ENCODE results near the gene TRERF1.
"Not testable (repeated sequence)": the region's sequence is repeated elsewhere in the genome, so short reads cannot be mapped to it uniquely, and the experiment has no call there.

Gene TRERF1

GRCh38 chr6:42338744-42339222 lies 112.9 kb downstream of the TRERF1 start:
- H3K36me3 ChIP-seq (ENCODE audit: control insufficient read depth, insufficient read depth, low read length) = peaks cover 4% of the 10 kb centered on the region
- no peak overlapping the region for H3K9ac ChIP-seq (ENCODE audit: low read depth, low read length)
- H3K4me3 ChIP-seq (ENCODE audit: low read depth, low read length) = no peak overlapping the region
- H3K9me3 ChIP-seq (ENCODE audit: control insufficient read depth, insufficient read depth, low read length) = no peaks in the 10 kb centered on the region
- H3K27me3 ChIP-seq (ENCODE audit: control insufficient read depth, insufficient read depth, low read length) = no peaks in the 10 kb centered on the region
- no peaks in the 10 kb centered on the region for H3K4me1 ChIP-seq (ENCODE audit: control insufficient read depth, insufficient read depth, low read length)

DNA sequence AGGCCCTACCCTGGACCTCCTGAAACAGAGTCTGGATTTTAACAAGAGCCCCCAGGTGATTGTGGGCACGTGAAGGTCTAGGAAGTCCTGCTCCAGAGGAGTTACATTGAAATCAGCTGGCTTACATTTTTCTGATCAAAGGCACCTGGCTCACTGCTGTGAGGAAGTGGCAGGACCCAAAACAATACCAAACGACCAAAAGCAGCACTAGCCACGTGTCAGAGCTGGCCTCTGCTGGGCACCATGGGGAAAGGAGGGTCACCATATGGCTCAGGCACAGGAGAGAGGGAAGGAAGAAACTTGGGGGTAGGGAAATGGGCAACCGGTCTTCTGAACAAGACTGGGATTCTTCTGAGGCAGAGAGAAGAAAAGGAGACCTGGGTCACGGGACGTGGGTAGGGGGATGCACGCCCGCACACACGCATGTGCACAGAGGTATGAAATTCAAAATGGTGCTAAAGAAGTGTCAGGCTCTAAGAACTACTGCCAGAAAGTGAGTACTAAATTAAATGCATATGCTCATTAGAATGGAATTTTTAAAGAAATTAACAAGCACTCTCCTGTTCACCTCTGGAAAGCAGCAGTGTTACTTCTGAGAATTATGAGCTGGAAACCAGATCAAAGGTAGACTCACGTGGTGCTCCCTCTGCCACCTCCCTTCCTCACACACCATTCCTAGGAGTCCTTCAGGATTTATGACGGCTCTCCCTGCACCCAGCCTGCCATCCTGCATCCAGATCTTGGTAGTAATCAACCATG lies 113.6 kb downstream of the TRERF1 start:
- no peaks in the 10 kb centered on the region for H3K4me1 ChIP-seq (ENCODE audit: control insufficient read depth, insufficient read depth, low read length)
- H3K9ac ChIP-seq (ENCODE audit: low read depth, low read length) = no peak overlapping the region
- peaks cover 4% of the 10 kb centered on the region for H3K36me3 ChIP-seq (ENCODE audit: control insufficient read depth, insufficient read depth, low read length)
- no peak overlapping the region for H3K4me3 ChIP-seq (ENCODE audit: low read depth, low read length)
- H3K27me3 ChIP-seq (ENCODE audit: control insufficient read depth, insufficient read depth, low read length) = no peaks in the 10 kb centered on the region
- H3K9me3 ChIP-seq (ENCODE audit: control insufficient read depth, insufficient read depth, low read length) = no peaks in the 10 kb centered on the region

- Histone ChIP-seq H3K27me3 (ENCODE audit: control insufficient read depth, insufficient read depth, low read length) (no peaks in the 10 kb centered on the region), H3K9ac (ENCODE audit: low read depth, low read length) (no peak overlapping the region), H3K4me1 (ENCODE audit: control insufficient read depth, insufficient read depth, low read length) (no peaks in the 10 kb centered on the region)
Observed at GRCh38 chr6:42336431-42336830, 115.3 kb downstream of the TRERF1 start.

GRCh38 chr6:42335896-42336295 lies 115.8 kb downstream of the TRERF1 start:
- Histone ChIP-seq H3K9ac (ENCODE audit: low read depth, low read length) (no peak overlapping the region), H3K27me3 (ENCODE audit: control insufficient read depth, insufficient read depth, low read length) (no peaks in the 10 kb centered on the region), H3K36me3 (ENCODE audit: control insufficient read depth, insufficient read depth, low read length) (peaks cover 4% of the 10 kb centered on the region), H3K4me3 (ENCODE audit: low read depth, low read length) (no peak overlapping the region), H3K4me1 (ENCODE audit: control insufficient read depth, insufficient read depth, low read length) (no peaks in the 10 kb centered on the region), H3K9me3 (ENCODE audit: control insufficient read depth, insufficient read depth, low read length) (no peaks in the 10 kb centered on the region)

More at GRCh38 chr6:42336431-42336830, 115.3 kb downstream of the TRERF1 start:
- H3K9me3 ChIP-seq (ENCODE audit: control insufficient read depth, insufficient read depth, low read length) = no peaks in the 10 kb centered on the region
- H3K36me3 ChIP-seq (ENCODE audit: control insufficient read depth, insufficient read depth, low read length) = peaks cover 4% of the 10 kb centered on the region
- no peak overlapping the region for H3K4me3 ChIP-seq (ENCODE audit: low read depth, low read length)

DNA sequence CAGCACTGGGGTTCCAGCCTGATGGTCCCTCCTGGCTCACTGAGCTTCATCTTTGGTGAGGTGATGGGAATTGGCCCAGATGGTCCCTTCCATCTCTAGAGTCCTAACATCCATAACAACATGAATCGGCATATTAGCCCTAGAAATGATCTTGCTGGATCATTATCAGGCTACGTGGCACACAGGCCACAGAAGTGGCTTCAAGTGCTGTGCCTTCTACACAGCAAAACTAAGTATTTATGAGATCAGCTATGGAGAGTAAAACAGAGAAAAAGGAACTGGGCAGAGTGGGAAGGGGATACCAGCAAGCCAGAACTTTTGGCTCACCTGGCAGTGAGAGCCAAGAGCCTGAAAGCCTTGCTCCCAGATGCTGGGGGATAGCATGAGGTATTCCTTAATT lies 116.9 kb downstream of the TRERF1 start:
- Histone ChIP-seq H3K36me3 (ENCODE audit: control insufficient read depth, insufficient read depth, low read length) (peaks cover 4% of the 10 kb centered on the region), H3K9me3 (ENCODE audit: control insufficient read depth, insufficient read depth, low read length) (no peaks in the 10 kb centered on the region), H3K4me3 (ENCODE audit: low read depth, low read length) (no peak overlapping the region), H3K9ac (ENCODE audit: low read depth, low read length) (no peak overlapping the region), H3K4me1 (ENCODE audit: control insufficient read depth, insufficient read depth, low read length) (no peaks in the 10 kb centered on the region), H3K27me3 (ENCODE audit: control insufficient read depth, insufficient read depth, low read length) (no peaks in the 10 kb centered on the region)

DNA sequence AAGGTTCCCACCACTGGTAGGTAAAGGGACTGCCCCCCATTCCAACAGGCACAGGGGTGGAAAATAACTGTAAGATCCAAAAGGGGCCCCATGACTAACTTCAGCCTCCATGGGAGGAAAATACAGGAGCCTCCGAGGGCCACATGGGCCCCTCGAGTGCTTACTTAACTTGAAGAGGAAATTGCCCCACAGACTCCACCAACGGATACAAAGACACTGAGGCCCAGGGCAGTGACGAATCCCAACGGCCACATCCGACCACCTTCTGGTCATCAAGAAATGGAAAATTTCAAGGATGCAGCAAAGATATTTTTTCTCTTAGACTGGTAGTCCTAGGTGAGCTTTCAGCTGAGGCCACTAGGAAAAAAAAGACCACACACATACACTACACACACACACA lies 118.1 kb downstream of the TRERF1 start:
- H3K27me3 ChIP-seq (ENCODE audit: control insufficient read depth, insufficient read depth, low read length) = no peaks in the 10 kb centered on the region
- no peak overlapping the region for H3K4me3 ChIP-seq (ENCODE audit: low read depth, low read length)
- H3K9me3 ChIP-seq (ENCODE audit: control insufficient read depth, insufficient read depth, low read length) = no peaks in the 10 kb centered on the region
- H3K36me3 ChIP-seq (ENCODE audit: control insufficient read depth, insufficient read depth, low read length) = peaks cover 4% of the 10 kb centered on the region
- H3K9ac ChIP-seq (ENCODE audit: low read depth, low read length) = no peak overlapping the region
- H3K4me1 ChIP-seq (ENCODE audit: control insufficient read depth, insufficient read depth, low read length) = no peaks in the 10 kb centered on the region

GRCh38 chr6:42332916-42333315 lies 118.8 kb downstream of the TRERF1 start:
- Histone ChIP-seq H3K9ac (ENCODE audit: low read depth, low read length) (no peak overlapping the region), H3K9me3 (ENCODE audit: control insufficient read depth, insufficient read depth, low read length) (no peaks in the 10 kb centered on the region), H3K4me3 (ENCODE audit: low read depth, low read length) (no peak overlapping the region)

GRCh38 chr6:42331019-42331418 lies 120.7 kb downstream of the TRERF1 start:
- Histone ChIP-seq H3K4me3 (ENCODE audit: low read depth, low read length) (no peak overlapping the region), H3K9me3 (ENCODE audit: control insufficient read depth, insufficient read depth, low read length) (no peaks in the 10 kb centered on the region), H3K27me3 (ENCODE audit: control insufficient read depth, insufficient read depth, low read length) (no peaks in the 10 kb centered on the region), H3K4me1 (ENCODE audit: control insufficient read depth, insufficient read depth, low read length) (no peaks in the 10 kb centered on the region), H3K9ac (ENCODE audit: low read depth, low read length) (no peak overlapping the region), H3K36me3 (ENCODE audit: control insufficient read depth, insufficient read depth, low read length) (peaks cover 7% of the 10 kb centered on the region)

More at GRCh38 chr6:42332916-42333315, 118.8 kb downstream of the TRERF1 start:
- Histone ChIP-seq H3K27me3 (ENCODE audit: control insufficient read depth, insufficient read depth, low read length) (no peaks in the 10 kb centered on the region), H3K36me3 (ENCODE audit: control insufficient read depth, insufficient read depth, low read length) (peaks cover 4% of the 10 kb centered on the region), H3K4me1 (ENCODE audit: control insufficient read depth, insufficient read depth, low read length) (no peaks in the 10 kb centered on the region)

DNA sequence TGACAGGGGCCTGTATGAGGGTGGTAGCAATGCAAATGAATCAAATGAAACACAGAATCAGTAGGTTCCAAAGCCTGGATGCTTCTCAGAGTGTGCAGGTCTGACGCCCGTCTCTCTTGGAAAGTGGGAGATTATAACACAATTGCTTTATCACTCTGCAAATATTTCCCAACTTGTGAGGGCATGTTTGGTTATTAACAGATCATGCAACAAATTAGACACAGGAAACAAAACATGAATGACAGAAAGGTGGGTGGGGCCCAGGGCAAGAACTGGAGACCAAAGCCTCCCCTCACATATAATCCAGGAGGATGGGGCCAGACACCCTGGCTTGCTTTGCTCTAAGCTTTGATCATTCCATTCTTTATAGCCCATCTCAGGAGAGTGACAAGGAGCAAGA lies 125.5 kb downstream of the TRERF1 start:
- Histone ChIP-seq H3K4me3 (ENCODE audit: low read depth, low read length) (no peak overlapping the region), H3K36me3 (ENCODE audit: control insufficient read depth, insufficient read depth, low read length) (peaks cover 3% of the 10 kb centered on the region), H3K4me1 (ENCODE audit: control insufficient read depth, insufficient read depth, low read length) (no peaks in the 10 kb centered on the region), H3K9ac (ENCODE audit: low read depth, low read length) (no peak overlapping the region), H3K27me3 (ENCODE audit: control insufficient read depth, insufficient read depth, low read length) (no peaks in the 10 kb centered on the region), H3K9me3 (ENCODE audit: control insufficient read depth, insufficient read depth, low read length) (no peaks in the 10 kb centered on the region)

- not testable (repeated sequence) for H3K9ac ChIP-seq (ENCODE audit: low read depth, low read length)
Observed at GRCh38 chr6:42324656-42325324, 126.9 kb downstream of the TRERF1 start.

DNA sequence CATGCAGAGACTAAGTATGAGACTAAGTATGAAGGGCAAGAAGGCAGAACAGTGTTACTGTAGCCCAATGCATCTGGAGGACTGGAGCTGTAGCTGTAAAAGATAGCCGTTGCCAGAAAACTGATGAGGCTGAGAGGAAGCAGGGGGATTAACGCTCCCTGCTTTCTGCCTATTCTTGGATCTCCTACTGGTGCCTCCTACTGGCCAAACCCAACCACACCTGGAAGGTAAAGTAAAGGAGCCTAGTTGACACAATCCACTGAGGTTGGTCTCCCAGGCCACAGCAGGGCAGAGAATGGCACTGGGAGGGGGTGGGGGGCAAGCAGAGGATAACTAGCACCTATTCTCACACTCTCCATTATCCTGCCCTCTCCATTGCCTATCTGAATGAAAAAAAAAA lies 129.1 kb downstream of the TRERF1 start:
- H3K36me3 ChIP-seq (ENCODE audit: control insufficient read depth, insufficient read depth, low read length) = peaks cover 3% of the 10 kb centered on the region
- no peaks in the 10 kb centered on the region for H3K4me1 ChIP-seq (ENCODE audit: control insufficient read depth, insufficient read depth, low read length)
- no peak overlapping the region for H3K9ac ChIP-seq (ENCODE audit: low read depth, low read length)
- H3K4me3 ChIP-seq (ENCODE audit: low read depth, low read length) = no peak overlapping the region
- H3K27me3 ChIP-seq (ENCODE audit: control insufficient read depth, insufficient read depth, low read length) = no peaks in the 10 kb centered on the region
- H3K9me3 ChIP-seq (ENCODE audit: control insufficient read depth, insufficient read depth, low read length) = no peaks in the 10 kb centered on the region

More at GRCh38 chr6:42324656-42325324, 126.9 kb downstream of the TRERF1 start:
- not testable (repeated sequence) for H3K4me3 ChIP-seq (ENCODE audit: low read depth, low read length); H3K27me3 ChIP-seq (ENCODE audit: control insufficient read depth, insufficient read depth, low read length); H3K4me1 ChIP-seq (ENCODE audit: control insufficient read depth, insufficient read depth, low read length); H3K36me3 ChIP-seq (ENCODE audit: control insufficient read depth, insufficient read depth, low read length); H3K9me3 ChIP-seq (ENCODE audit: control insufficient read depth, insufficient read depth, low read length)

DNA sequence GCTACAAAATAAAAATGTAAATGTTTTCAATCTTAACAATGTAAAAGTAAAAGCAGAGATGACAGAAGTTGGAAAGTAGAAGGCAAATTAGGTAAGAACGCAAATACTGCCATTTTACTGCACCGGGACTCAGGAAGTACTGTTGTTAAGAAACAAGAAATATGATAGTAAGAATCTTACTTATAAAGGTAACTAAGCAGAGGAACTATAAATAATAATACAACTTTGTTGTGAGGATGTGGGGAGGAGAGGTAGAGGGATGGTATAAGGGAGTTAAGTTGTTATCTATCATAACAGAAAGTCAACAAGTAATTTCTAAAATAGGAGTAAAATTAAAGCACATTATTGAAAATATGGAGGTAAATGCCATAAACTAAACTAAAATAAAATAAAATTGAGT lies 129.8 kb downstream of the TRERF1 start:
- H3K27me3 ChIP-seq (ENCODE audit: control insufficient read depth, insufficient read depth, low read length) = no peaks in the 10 kb centered on the region
- no peak overlapping the region for H3K4me3 ChIP-seq (ENCODE audit: low read depth, low read length)
- no peaks in the 10 kb centered on the region for H3K9me3 ChIP-seq (ENCODE audit: control insufficient read depth, insufficient read depth, low read length)
- H3K4me1 ChIP-seq (ENCODE audit: control insufficient read depth, insufficient read depth, low read length) = no peaks in the 10 kb centered on the region
- H3K9ac ChIP-seq (ENCODE audit: low read depth, low read length) = no peak overlapping the region
- H3K36me3 ChIP-seq (ENCODE audit: control insufficient read depth, insufficient read depth, low read length) = no peaks in the 10 kb centered on the region
